H1 (cell line): ENCODE data around the gene ALKBH3. TPM values are rescaled to one million over a fixed set of nuclear protein-coding genes. Genes with fewer than 3 reads are reported as not detected.

Experiments used
- CTCF ChIA-PET: fragments of 300-600 bp; sonication (Branson Sonifier 250); formaldehyde crosslinking; loops from one replicate; lab custom pipeline; 2021; ENCODE audit not compliant: partially characterized antibody; lab: Charles Lee
- POLR2A ChIA-PET: fragments of 300-600 bp; sonication (Branson Sonifier 250); formaldehyde crosslinking; loops from one replicate; lab custom pipeline; 2021; ENCODE audit warnings: inconsistent platforms; ENCODE audit not compliant: partially characterized antibody; lab: Charles Lee
- DNase-seq, 2 experiments: peaks; one replicate each; pipeline versions ENCODE4 v3.0.0 to v3.0.0-alpha.2; 2010 to 2022; ENCODE audit warnings: low spot score in 2 of 2, low read depth in 1 of 2, mixed read lengths in 1 of 2
- FAIRE-seq: peaks from 2 replicates; lab custom pipeline; 2011; peaks lifted over from hg19 to GRCh38; lab: Jason Lieb, UNC
- H2AFZ ChIP-seq: 2 replicates; pipeline ENCODE4 v1.8.1; 2012; ENCODE audit warnings: low read length, inconsistent platforms
- H2AK5ac ChIP-seq: 2 replicates; pipeline ENCODE4 v1.6.1; 2013; ENCODE audit warnings: low read depth, low read length
- H2BK120ac ChIP-seq: replicated peaks from 2 replicates; pipeline ENCODE3; 2013; ENCODE audit warnings: low read depth, low read length, inconsistent platforms
- H2BK12ac ChIP-seq: 2 replicates; pipeline ENCODE4 v1.6.1; 2013; ENCODE audit warnings: low read depth, low read length
- H2BK15ac ChIP-seq: 2 replicates; pipeline ENCODE4 v1.6.1; 2013; ENCODE audit warnings: low read length
- H2BK20ac ChIP-seq: 2 replicates; pipeline ENCODE4 v1.6.1; 2013; ENCODE audit warnings: low read length
- H2BK5ac ChIP-seq: 2 replicates; pipeline ENCODE4 v1.6.1; 2013; ENCODE audit warnings: low read depth, low read length
- H3K14ac ChIP-seq: 2 replicates; pipeline ENCODE4 v1.6.1; 2013; ENCODE audit warnings: inconsistent platforms; ENCODE audit not compliant: insufficient read length
- H3K18ac ChIP-seq: 2 replicates; pipeline ENCODE4 v1.6.1; 2013; ENCODE audit warnings: low read length; ENCODE audit errors: extremely low read depth
- H3K23ac ChIP-seq: 2 replicates; pipeline ENCODE4 v1.6.1; 2013; ENCODE audit warnings: inconsistent platforms; ENCODE audit not compliant: insufficient read length
- H3K23me2 ChIP-seq: 2 replicates; pipeline ENCODE4 v1.6.1; 2013; ENCODE audit warnings: low read depth, low read length
- H3K27ac ChIP-seq: 2 replicates; pipeline ENCODE4 v1.6.1; 2011; ENCODE audit warnings: low read depth, low read length, inconsistent platforms
- H3K27me3 ChIP-seq, 4 experiments: replicated peaks in 1 of 4; 1 replicate in 1 of 4; 2 replicates in 3 of 4; pipeline versions ENCODE4 v1.6.1 to v1.8.1; 2011 to 2013; ENCODE audit warnings: low read length in 3 of 4, mild to moderate bottlenecking in 3 of 4, inconsistent platforms in 2 of 4, mixed read lengths in 2 of 4, moderate library complexity in 1 of 4; ENCODE audit not compliant: control insufficient read depth in 3 of 4, insufficient read depth in 3 of 4; ENCODE audit errors: extremely low read depth in 1 of 4
- H3K36me3 ChIP-seq, 4 experiments: 2 replicates each; pipeline versions ENCODE4 v1.6.1 to v1.8.1; 2011 to 2013; ENCODE audit warnings: mild to moderate bottlenecking in 4 of 4, low read length in 3 of 4, moderate library complexity in 2 of 4, control low read depth in 1 of 4, inconsistent platforms in 1 of 4; ENCODE audit not compliant: insufficient read depth in 4 of 4, control insufficient read depth in 2 of 4
- H3K4ac ChIP-seq: replicated peaks from 2 replicates; pipeline ENCODE3; 2013; ENCODE audit warnings: low read length, low read depth, mixed read lengths, inconsistent platforms; ENCODE audit not compliant: insufficient read length
- H3K4me1 ChIP-seq, 4 experiments: replicated peaks in 1 of 4; 1 replicate in 1 of 4; 2 replicates in 3 of 4; pipeline versions ENCODE4 v1.6.1 to v1.8.1; 2011 to 2013; ENCODE audit warnings: low read length in 3 of 4, inconsistent platforms in 2 of 4, mixed read lengths in 1 of 4; ENCODE audit not compliant: insufficient read depth in 4 of 4, control insufficient read depth in 3 of 4
- H3K4me2 ChIP-seq, 2 experiments: 2 replicates each; pipeline versions ENCODE4 v1.6.1 to v1.8.1; 2011 to 2013; ENCODE audit warnings: low read depth in 2 of 2, low read length in 2 of 2, control low read depth in 1 of 2, inconsistent platforms in 1 of 2, mild to moderate bottlenecking in 1 of 2; ENCODE audit not compliant: insufficient read depth in 1 of 2
- H3K4me3 ChIP-seq, 4 experiments: fragments of 200-600, 300-600 bp in 1 of 4; sonication (generic), shearing (Covaris generic), sonication (Bioruptor Twin) in 1 of 4; 2 replicates each; pipeline versions ENCODE4 v1.5.1 to v1.8.1; 2011 to 2016; ENCODE audit warnings: low read length in 4 of 4, low read depth in 3 of 4, control low read depth in 2 of 4, inconsistent platforms in 2 of 4, mild to moderate bottlenecking in 2 of 4, mixed read lengths in 1 of 4, moderate library complexity in 1 of 4; ENCODE audit not compliant: insufficient read depth in 2 of 4; ENCODE audit errors: extremely low read depth in 1 of 4
- H3K56ac ChIP-seq: replicated peaks from 2 replicates; pipeline ENCODE3; 2013; ENCODE audit warnings: low read depth, mild to moderate bottlenecking, mixed read lengths, low read length, inconsistent platforms; ENCODE audit not compliant: insufficient read length
- H3K79me1 ChIP-seq: 2 replicates; pipeline ENCODE4 v1.6.1; 2013; ENCODE audit warnings: low read depth, low read length, control low read depth
- H3K79me2 ChIP-seq, 2 experiments: 2 replicates each; pipeline versions ENCODE4 v1.6.1 to v1.8.1; 2012 to 2013; ENCODE audit warnings: low read length in 2 of 2, mild to moderate bottlenecking in 2 of 2, inconsistent platforms in 1 of 2; ENCODE audit not compliant: insufficient read depth in 2 of 2, control insufficient read depth in 1 of 2
- H3K9ac ChIP-seq, 4 experiments: replicated peaks in 1 of 4; 1 replicate in 1 of 4; 2 replicates in 3 of 4; pipeline versions ENCODE4 v1.6.1 to v1.8.1; 2011 to 2013; ENCODE audit warnings: low read depth in 3 of 4, low read length in 3 of 4, control low read depth in 2 of 4, mild to moderate bottlenecking in 2 of 4, moderate library complexity in 2 of 4, inconsistent platforms in 1 of 4; ENCODE audit errors: extremely low read depth in 1 of 4
- H3K9me3 ChIP-seq, 2 experiments: 2 replicates each; pipeline versions ENCODE4 v1.6.1 to v1.8.1; 2012 to 2013; ENCODE audit warnings: mild to moderate bottlenecking in 2 of 2, moderate library complexity in 2 of 2, control low read depth in 1 of 2, inconsistent platforms in 1 of 2, low read depth in 1 of 2, low read length in 1 of 2, mixed read lengths in 1 of 2; ENCODE audit not compliant: insufficient read depth in 2 of 2
- H4K20me1 ChIP-seq, 2 experiments: replicated peaks in 1 of 2; 2 replicates each; pipeline versions ENCODE3 to v1.8.1; 2011 to 2013; ENCODE audit warnings: inconsistent platforms in 2 of 2, low read length in 2 of 2, mild to moderate bottlenecking in 1 of 2; ENCODE audit not compliant: insufficient read depth in 2 of 2, control insufficient read depth in 1 of 2
- H4K5ac ChIP-seq: 2 replicates; pipeline ENCODE4 v1.6.1; 2013; ENCODE audit warnings: low read length, low read depth, mixed read lengths, inconsistent platforms; ENCODE audit not compliant: insufficient read length
- H4K8ac ChIP-seq: 2 replicates; pipeline ENCODE4 v1.8.0; 2013; ENCODE audit warnings: mild to moderate bottlenecking, moderate library complexity, low read length, inconsistent platforms; ENCODE audit not compliant: insufficient read depth; ENCODE audit errors: extremely low read depth
- H4K91ac ChIP-seq: replicated peaks from 2 replicates; pipeline ENCODE3; 2013; ENCODE audit warnings: low read length, mixed read lengths, inconsistent platforms; ENCODE audit not compliant: insufficient read length
- GABPA ChIP-seq: IDR thresholded peaks from 2 replicates; pipeline ENCODE4 v1.6.1; 2011; ENCODE audit warnings: mild to moderate bottlenecking, low read length, moderate library complexity, borderline replicate concordance; ENCODE audit not compliant: insufficient read depth
- NANOG ChIP-seq: IDR thresholded peaks from 2 replicates; pipeline ENCODE4 v1.6.1; 2011; ENCODE audit warnings: low read length, low read depth, mild to moderate bottlenecking, inconsistent platforms; ENCODE audit not compliant: insufficient read depth, poor library complexity, severe bottlenecking
- RXRA ChIP-seq: IDR thresholded peaks from 2 replicates; pipeline ENCODE4 v1.6.1; 2011; ENCODE audit warnings: low read depth, mild to moderate bottlenecking, low read length, moderate library complexity; ENCODE audit not compliant: insufficient read depth
- SIN3A ChIP-seq, 2 experiments: IDR thresholded peaks in 1 of 2; conservative IDR thresholded peaks in 1 of 2; 2 replicates each; pipeline ENCODE4 v1.6.1; 2011 to 2012; ENCODE audit warnings: low read length in 2 of 2, improper control_type of control experiment in 1 of 2, low read depth in 1 of 2, mild to moderate bottlenecking in 1 of 2
- WGBS, 2 experiments: shearing (Covaris generic) in 1 of 2; methylation state at CpG; one replicate each; pipeline versions ENCODE4 v1.1.6 to v1.1.7; 2013 to 2015; ENCODE audit warnings: low lambda C conversion rate in 2 of 2, mixed read lengths in 2 of 2, inconsistent platforms in 1 of 2, low coverage in 1 of 2, missing lambda C conversion rate in 1 of 2; ENCODE audit not compliant: insufficient replicate concordance in 2 of 2, insufficient coverage in 1 of 2, insufficient read length in 1 of 2; ENCODE audit errors: extremely low coverage in 1 of 2, missing lambda C conversion rate in 1 of 2; 5-methylcytosine and 5-hydroxymethylcytosine counted together
- polyA plus RNA-seq, 7 experiments: library from polyadenylated mRNA; depleted of rRNA in 3 of 7; stranded (reverse) in 5 of 7; unstranded in 2 of 7; fragments of >200 nt in 5 of 7; fragments of 200-250 nt in 2 of 7; gene quantifications; 1 replicate in 5 of 7; 2 replicates in 1 of 7; 4 replicates in 1 of 7; pipeline versions ENCODE4 v1.2.1 to v1.2.3, GENCODE V29; 2011 to 2013; ENCODE audit warnings: missing spikeins in 2 of 7, mixed read lengths in 2 of 7
- total RNA-seq: library from RNA; stranded (reverse); fragmentation: NEBNext Ultra II Directional; extraction: Animal tissue kit (Norgen Biotek cat#: 25700); gene quantifications from 2 replicates; pipeline ENCODE4 v1.2.1, GENCODE V29; 2021
- TF ChIP-seq, protein P1 (sequence below): IDR thresholded peaks from 2 replicates; pipeline ENCODE4 v1.6.1; 2012; ENCODE audit warnings: low read length, inconsistent platforms

The ALKBH3 gene
- total and polyA plus RNA-seq, 2 of the 8 experiments (the other 6 are each of a cell fraction or from before 2014, with no cell fraction given), result 10.5 to 11.4 TPM

- Histone ChIP-seq H3K27me3 (no peaks in the 10 kb centered on the region), H4K8ac (peak overlapping the region; percentile 63; the same call in 1 of the 2 replicates), H2BK15ac (no peak overlapping the region; the same call in 1 of the 2 replicates), H3K4me2 (no peak overlapping the region), H4K5ac (no peak overlapping the region), H3K14ac (no peak overlapping the region), H3K4me3 (no peak overlapping the region), H3K9ac (no peak overlapping the region), H2BK12ac (no peak overlapping the region), H2BK120ac (no peak overlapping the region), H3K79me1 (no peaks in the 10 kb centered on the region), H2AK5ac (no peak overlapping the region), H3K56ac (no peak overlapping the region), H3K79me2 (no peaks in the 10 kb centered on the region), H3K4me1 (peaks cover 2 to 12% (median 6%) of the 10 kb centered on the region in 4 experiments; a peak in 6 of 7 replicates), H2BK5ac (peak overlapping the region; percentile 61; the same call in 1 of the 2 replicates), H4K20me1 (no peaks in the 10 kb centered on the region), H2BK20ac (no peak overlapping the region), H3K27ac (no peak overlapping the region), H3K18ac (no peak overlapping the region), H3K4ac (no peak overlapping the region), H4K91ac (no peak overlapping the region), H3K9me3 (no peaks in the 10 kb centered on the region), H2AFZ (no peak overlapping the region), H3K23me2 (no peaks in the 10 kb centered on the region), H3K23ac (no peak overlapping the region), H3K36me3 (no peaks in the 10 kb centered on the region)
- POLR2A ChIA-PET, result no interaction called here
- CTCF ChIA-PET, result interaction anchor here (0.7 to 9.0 kb wide), 6 partner anchors 7 to 116 kb away, joined by 3 to 98 read pairs (median 10); no protein-coding TSS in a partner anchor
- FAIRE-seq (no peak), DNase-seq (no peak)
- WGBS, 2 experiments, result 78% methylated on average over 12 of the region's 12 CpGs; no CpG with 5 or more reads in 1 of the 2 experiments
- TF ChIP-seq SIN3A (conservative IDR thresholded peaks at IDR 0.05 in 1 of 2, IDR thresholded peaks at IDR 0.05 in 1 of 2; ENCODE audit: low read depth in 1 of 2, low read length in 2 of 2) (no peak), GABPA (no peak), NANOG (no peak), RXRA (no peak)
- TF ChIP-seq, protein P1, sequence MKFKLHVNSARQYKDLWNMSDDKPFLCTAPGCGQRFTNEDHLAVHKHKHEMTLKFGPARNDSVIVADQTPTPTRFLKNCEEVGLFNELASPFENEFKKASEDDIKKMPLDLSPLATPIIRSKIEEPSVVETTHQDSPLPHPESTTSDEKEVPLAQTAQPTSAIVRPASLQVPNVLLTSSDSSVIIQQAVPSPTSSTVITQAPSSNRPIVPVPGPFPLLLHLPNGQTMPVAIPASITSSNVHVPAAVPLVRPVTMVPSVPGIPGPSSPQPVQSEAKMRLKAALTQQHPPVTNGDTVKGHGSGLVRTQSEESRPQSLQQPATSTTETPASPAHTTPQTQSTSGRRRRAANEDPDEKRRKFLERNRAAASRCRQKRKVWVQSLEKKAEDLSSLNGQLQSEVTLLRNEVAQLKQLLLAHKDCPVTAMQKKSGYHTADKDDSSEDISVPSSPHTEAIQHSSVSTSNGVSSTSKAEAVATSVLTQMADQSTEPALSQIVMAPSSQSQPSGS, result no peak
These were observed 45.4 kb downstream of the ALKBH3 start for GRCh38 chr11:43925932-43926505.
